ENCODE results near the gene BRSK2. TPM values are rescaled to one million over a fixed set of nuclear protein-coding genes. Genes with fewer than 3 reads are reported as not detected.

The BRSK2 gene
- total RNA-seq, 1 experiment from 2014 or later = 0.55 TPM

- DNase-seq (ENCODE audit: low read depth in 1 of 2, low spot score in 2 of 2) = no peak
- Histone ChIP-seq H3K27me3 (replicated peaks) (no peaks in the 10 kb centered on the region), H3K27ac (no peak overlapping the region), H3K4me1 (replicated peaks) (no peaks in the 10 kb centered on the region), H3K36me3 (no peaks in the 10 kb centered on the region), H3K4me3 (no peak overlapping the region), H3K9me3 (replicated peaks) (no peaks in the 10 kb centered on the region)
Observed at GRCh38 chr11:1496091-1496760, 106.5 kb downstream of the BRSK2 start.

DNA sequence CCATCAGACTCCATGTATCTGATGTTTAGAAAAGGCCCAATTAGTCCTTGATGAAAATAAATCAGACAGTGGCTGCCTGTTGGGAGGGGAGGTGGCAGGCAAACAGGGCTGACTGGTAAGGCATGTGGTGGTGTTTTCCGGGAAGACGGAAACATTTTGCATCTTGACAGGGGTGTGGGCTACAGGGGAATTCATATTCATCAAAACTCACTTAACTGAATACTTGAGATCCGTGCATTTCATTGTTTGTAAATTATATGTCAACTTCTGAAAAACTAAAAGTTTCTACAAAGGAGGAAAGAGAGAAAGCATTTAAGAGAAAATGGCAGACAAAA is 107.0 kb downstream of the BRSK2 start:
- H3K9me3 ChIP-seq (replicated peaks) = no peaks in the 10 kb centered on the region
- no peaks in the 10 kb centered on the region for H3K27me3 ChIP-seq (replicated peaks)
- no peak for DNase-seq (ENCODE audit: low read depth in 1 of 2, low spot score in 2 of 2)
- no peaks in the 10 kb centered on the region for H3K4me1 ChIP-seq (replicated peaks)
- H3K4me3 ChIP-seq = no peak overlapping the region
- no peaks in the 10 kb centered on the region for H3K36me3 ChIP-seq
- no peak overlapping the region for H3K27ac ChIP-seq

DNA sequence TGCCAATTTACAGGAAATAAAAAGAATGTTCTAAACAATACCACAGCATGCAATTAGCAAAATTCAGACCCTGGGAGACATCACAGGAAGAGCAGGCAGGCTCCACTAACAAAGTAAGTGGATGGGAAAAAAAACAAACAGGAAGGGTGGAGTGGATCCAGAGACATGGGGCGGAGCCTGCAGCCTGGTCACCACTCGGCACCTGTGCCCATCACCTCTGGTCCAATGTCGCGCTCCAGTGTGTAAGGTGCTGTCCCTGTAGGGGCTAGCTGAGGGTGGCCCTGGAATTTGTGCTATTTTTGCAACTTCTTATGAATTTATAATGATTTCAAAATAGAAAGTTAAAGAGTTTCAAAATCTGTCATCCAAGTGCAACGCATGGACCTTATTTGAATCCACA is 107.9 kb downstream of the BRSK2 start:
- DNase-seq (ENCODE audit: low read depth in 1 of 2, low spot score in 2 of 2) = no peak
- no peak overlapping the region for H3K27ac ChIP-seq
- no peaks in the 10 kb centered on the region for H3K36me3 ChIP-seq
- H3K27me3 ChIP-seq (replicated peaks) = no peaks in the 10 kb centered on the region
- no peaks in the 10 kb centered on the region for H3K4me1 ChIP-seq (replicated peaks)
- no peaks in the 10 kb centered on the region for H3K9me3 ChIP-seq (replicated peaks)
- H3K4me3 ChIP-seq = no peak overlapping the region

- no peak for DNase-seq (ENCODE audit: low read depth in 1 of 2, low spot score in 2 of 2)
- Histone ChIP-seq H3K36me3 (no peaks in the 10 kb centered on the region), H3K9me3 (replicated peaks) (no peaks in the 10 kb centered on the region), H3K27me3 (replicated peaks) (no peaks in the 10 kb centered on the region), H3K4me1 (replicated peaks) (no peaks in the 10 kb centered on the region), H3K4me3 (no peak overlapping the region), H3K27ac (no peak overlapping the region)
Observed at GRCh38 chr11:1498262-1498661, 108.5 kb downstream of the BRSK2 start.

GRCh38 chr11:1499261-1499890 is 109.6 kb downstream of the BRSK2 start:
- no peak overlapping the region for H3K27ac ChIP-seq
- DNase-seq (ENCODE audit: low read depth in 1 of 2, low spot score in 2 of 2) = no peak
- H3K4me1 ChIP-seq (replicated peaks) = no peaks in the 10 kb centered on the region
- H3K4me3 ChIP-seq = no peak overlapping the region
- H3K27me3 ChIP-seq (replicated peaks) = no peaks in the 10 kb centered on the region
- H3K36me3 ChIP-seq = no peaks in the 10 kb centered on the region
- no peaks in the 10 kb centered on the region for H3K9me3 ChIP-seq (replicated peaks)

GRCh38 chr11:1499899-1500298 is 110.2 kb downstream of the BRSK2 start:
- no peak for DNase-seq (ENCODE audit: low read depth in 1 of 2, low spot score in 2 of 2)
- no peaks in the 10 kb centered on the region for H3K27me3 ChIP-seq (replicated peaks)
- H3K4me3 ChIP-seq = no peak overlapping the region
- H3K4me1 ChIP-seq (replicated peaks) = no peaks in the 10 kb centered on the region
- no peak overlapping the region for H3K27ac ChIP-seq
- no peaks in the 10 kb centered on the region for H3K9me3 ChIP-seq (replicated peaks)
- H3K36me3 ChIP-seq = no peaks in the 10 kb centered on the region

DNA sequence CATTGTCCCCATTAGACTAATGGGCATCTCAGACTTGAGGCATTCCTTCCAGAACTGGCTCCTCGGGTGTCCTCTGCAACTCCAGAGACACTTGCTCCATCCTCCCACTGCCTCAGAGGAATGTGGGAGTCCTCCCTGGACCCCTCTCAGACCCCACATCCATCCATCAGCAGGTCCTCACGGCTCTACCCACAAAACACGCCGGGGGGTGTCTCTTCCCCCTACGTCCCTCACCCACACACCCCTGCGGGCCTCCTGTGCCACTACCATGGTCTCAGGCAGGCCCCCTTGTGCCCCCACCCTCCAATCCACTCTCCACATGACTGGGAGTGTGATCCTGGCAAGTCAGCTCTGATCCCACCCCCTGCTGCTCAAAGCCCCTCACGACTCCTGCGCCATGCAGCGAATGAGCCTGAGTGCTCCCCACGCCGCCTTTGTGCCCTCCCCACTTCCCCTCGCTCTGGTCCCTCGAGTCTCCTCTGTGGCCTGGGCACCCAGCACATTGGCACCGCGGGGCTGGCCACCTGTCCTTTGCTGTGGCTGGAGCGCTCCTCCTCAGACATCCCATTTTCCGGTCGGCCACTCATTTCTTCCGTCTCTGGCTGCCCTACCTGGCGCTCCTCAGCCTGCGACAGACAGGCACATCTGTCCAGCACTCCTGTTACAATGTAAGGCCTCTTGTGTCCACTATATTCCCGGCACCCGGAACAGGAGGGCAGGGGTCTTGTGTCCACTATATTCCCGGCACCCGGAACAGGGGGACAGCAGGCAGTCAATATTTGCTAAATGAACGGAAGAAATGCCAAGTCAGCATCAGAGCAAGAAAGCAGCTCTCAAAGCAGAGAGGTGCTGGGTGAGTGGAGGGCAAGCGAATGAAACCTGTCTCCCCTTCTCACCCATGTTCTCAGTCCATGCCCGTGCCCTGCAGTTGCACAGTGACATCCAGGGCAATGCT is 111.0 kb downstream of the BRSK2 start:
- no peaks in the 10 kb centered on the region for H3K4me1 ChIP-seq (replicated peaks)
- no peaks in the 10 kb centered on the region for H3K36me3 ChIP-seq
- no peak overlapping the region for H3K27ac ChIP-seq
- H3K27me3 ChIP-seq (replicated peaks) = no peaks in the 10 kb centered on the region
- no peak for DNase-seq (ENCODE audit: low read depth in 1 of 2, low spot score in 2 of 2)
- no peak overlapping the region for H3K4me3 ChIP-seq
- no peaks in the 10 kb centered on the region for H3K9me3 ChIP-seq (replicated peaks)

DNA sequence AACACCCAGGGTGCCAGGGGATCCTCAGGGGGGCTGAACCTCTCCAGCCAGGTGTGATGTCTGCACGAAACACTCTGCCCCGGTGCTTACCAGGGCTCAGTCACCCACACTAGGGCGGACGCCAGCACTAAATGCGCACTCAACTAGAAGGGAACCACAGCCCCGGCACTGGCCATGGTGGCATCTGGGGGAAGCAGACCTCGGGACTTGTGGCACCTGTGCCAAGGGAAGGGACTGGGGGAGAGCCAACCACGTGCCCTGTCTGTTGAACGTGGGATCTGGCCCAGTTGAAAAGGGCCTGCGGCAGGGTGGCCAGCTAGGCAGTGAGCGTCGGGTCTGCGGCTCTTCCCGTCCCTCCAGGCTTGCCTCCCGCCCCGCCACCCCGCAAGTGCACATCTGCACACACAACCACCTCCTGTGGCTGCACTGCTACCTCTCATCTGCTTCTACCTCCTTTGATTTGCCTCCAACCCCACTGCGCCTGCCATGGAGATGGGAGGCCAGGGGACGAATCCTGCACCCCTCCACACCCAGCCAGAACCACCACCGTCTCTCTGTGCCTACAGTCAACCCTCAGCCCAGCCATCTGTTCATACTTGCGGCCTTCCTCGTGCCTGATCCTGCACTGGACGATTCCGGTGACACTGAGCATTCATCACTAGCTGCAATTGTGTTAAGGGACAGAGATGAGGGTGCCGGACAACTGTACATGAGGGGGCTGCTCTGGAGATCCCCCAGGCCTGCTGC is 111.9 kb downstream of the BRSK2 start:
- no peaks in the 10 kb centered on the region for H3K4me1 ChIP-seq (replicated peaks)
- no peak for DNase-seq (ENCODE audit: low read depth in 1 of 2, low spot score in 2 of 2)
- no peaks in the 10 kb centered on the region for H3K9me3 ChIP-seq (replicated peaks)
- no peaks in the 10 kb centered on the region for H3K27me3 ChIP-seq (replicated peaks)
- H3K36me3 ChIP-seq = no peaks in the 10 kb centered on the region
- H3K27ac ChIP-seq = no peak overlapping the region
- H3K4me3 ChIP-seq = no peak overlapping the region

GRCh38 chr11:1502168-1502953 is 112.6 kb downstream of the BRSK2 start:
- Histone ChIP-seq H3K9me3 (replicated peaks) (no peaks in the 10 kb centered on the region), H3K27me3 (replicated peaks) (no peaks in the 10 kb centered on the region), H3K4me1 (replicated peaks) (no peaks in the 10 kb centered on the region), H3K27ac (no peak overlapping the region), H3K36me3 (no peaks in the 10 kb centered on the region), H3K4me3 (no peak overlapping the region)
- DNase-seq (ENCODE audit: low read depth in 1 of 2, low spot score in 2 of 2) = no peak

GRCh38 chr11:1502954-1503707 is 113.4 kb downstream of the BRSK2 start:
- Histone ChIP-seq H3K4me1 (replicated peaks) (no peaks in the 10 kb centered on the region), H3K27me3 (replicated peaks) (no peaks in the 10 kb centered on the region), H3K36me3 (no peaks in the 10 kb centered on the region), H3K27ac (no peak overlapping the region), H3K9me3 (replicated peaks) (no peaks in the 10 kb centered on the region), H3K4me3 (no peak overlapping the region)
- DNase-seq (ENCODE audit: low read depth in 1 of 2, low spot score in 2 of 2) = no peak

DNA sequence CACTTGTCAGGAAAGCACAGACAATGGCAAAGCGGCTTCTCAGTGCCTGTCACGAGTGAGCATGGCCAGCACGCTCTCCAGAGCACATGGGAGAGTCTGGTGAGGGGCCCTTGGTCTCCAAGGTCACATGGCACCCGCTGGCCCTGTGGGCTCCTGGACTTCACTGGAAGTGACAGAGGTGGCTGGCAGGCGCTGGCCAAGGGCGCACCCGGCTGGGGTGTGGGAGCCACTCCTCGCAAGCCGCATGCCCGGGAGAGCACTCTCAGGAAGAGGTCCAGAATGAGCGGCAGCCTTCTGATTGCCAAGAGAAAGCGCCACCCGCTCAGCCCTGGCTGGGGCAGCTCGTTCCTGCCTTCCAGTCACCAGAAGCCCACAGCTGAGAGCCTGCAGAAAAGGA is 114.0 kb downstream of the BRSK2 start:
- H3K9me3 ChIP-seq (replicated peaks) = no peaks in the 10 kb centered on the region
- no peak for DNase-seq (ENCODE audit: low read depth in 1 of 2, low spot score in 2 of 2)
- no peaks in the 10 kb centered on the region for H3K36me3 ChIP-seq
- H3K27ac ChIP-seq = no peak overlapping the region
- no peak overlapping the region for H3K4me3 ChIP-seq
- H3K4me1 ChIP-seq (replicated peaks) = no peaks in the 10 kb centered on the region
- H3K27me3 ChIP-seq (replicated peaks) = no peaks in the 10 kb centered on the region

DNA sequence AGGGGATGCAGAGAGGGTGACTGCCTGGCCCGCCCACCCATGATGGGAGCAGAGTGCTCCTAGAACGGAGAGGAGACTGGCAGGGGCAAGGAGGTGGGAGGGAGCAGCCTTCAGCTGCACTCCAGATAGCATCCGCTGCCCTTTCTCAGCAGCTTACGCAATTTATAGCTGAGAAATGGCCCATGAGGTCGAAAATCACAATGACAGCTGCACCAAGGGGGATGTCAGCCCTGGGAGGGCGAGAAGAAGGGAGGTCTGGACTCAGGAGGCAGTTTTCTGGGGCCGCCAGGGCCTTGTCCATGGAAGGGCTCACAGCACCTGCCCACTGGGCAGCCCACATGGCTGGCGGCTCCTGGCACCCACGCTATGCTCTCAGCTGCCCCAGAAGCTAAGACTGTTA is 114.4 kb downstream of the BRSK2 start:
- Histone ChIP-seq H3K36me3 (no peaks in the 10 kb centered on the region), H3K4me1 (replicated peaks) (no peaks in the 10 kb centered on the region), H3K4me3 (no peak overlapping the region), H3K9me3 (replicated peaks) (no peaks in the 10 kb centered on the region), H3K27me3 (replicated peaks) (no peaks in the 10 kb centered on the region), H3K27ac (no peak overlapping the region)
- no peak for DNase-seq (ENCODE audit: low read depth in 1 of 2, low spot score in 2 of 2)

Data from SJSA1 (cell line).